Muscle layer of colon (tissue), 2 donors: ENCODE results near the gene COL5A1.

Experiments
- H3K27ac ChIP-seq: one replicate; pipeline ENCODE4 v1.7.0; 2013; ENCODE audit warnings: low read depth, mild to moderate bottlenecking, low read length, moderate library complexity
- H3K27me3 ChIP-seq, 2 donors: one replicate each; pipeline ENCODE4 v1.7.0; 2013; ENCODE audit warnings: low read length in 2 of 2, mild to moderate bottlenecking in 2 of 2; ENCODE audit not compliant: insufficient read depth in 2 of 2, control insufficient read depth in 1 of 2
- H3K36me3 ChIP-seq: one replicate; pipeline ENCODE4 v1.7.0; 2013; ENCODE audit warnings: mild to moderate bottlenecking, low read length; ENCODE audit not compliant: insufficient read depth
- H3K4me1 ChIP-seq: one replicate; pipeline ENCODE4 v1.7.0; 2013; ENCODE audit warnings: mild to moderate bottlenecking, low read length; ENCODE audit not compliant: insufficient read depth
- H3K4me3 ChIP-seq, 2 donors: one replicate each; pipeline ENCODE4 v1.7.0; 2013; ENCODE audit warnings: low read length in 2 of 2, low read depth in 1 of 2, mild to moderate bottlenecking in 1 of 2, moderate library complexity in 1 of 2
- H3K9ac ChIP-seq: one replicate; pipeline ENCODE4 v1.7.0; 2013; ENCODE audit warnings: low read length
- H3K9me3 ChIP-seq: one replicate; pipeline ENCODE4 v1.7.0; 2013; ENCODE audit warnings: mild to moderate bottlenecking, low read length
- donor health status: abdominal sarcoma.
- donor health status: Adenocarcinoma of cecum.

Gene COL5A1

GRCh38 chr9:134833294-134833880, 191.8 kb downstream of the COL5A1 start:
- H3K4me1 ChIP-seq = no peaks in the 10 kb centered on the region

GRCh38 chr9:134834217-134834956, 192.8 kb downstream of the COL5A1 start:
- Histone ChIP-seq H3K27me3 (no peaks in the 10 kb centered on the region), H3K9me3 (no peaks in the 10 kb centered on the region), H3K4me3 (no peak overlapping the region), H3K27ac (no peak overlapping the region), H3K4me1 (no peaks in the 10 kb centered on the region), H3K9ac (no peak overlapping the region), H3K36me3 (peaks cover 54% of the 10 kb centered on the region)

More at GRCh38 chr9:134833294-134833880, 191.8 kb downstream of the COL5A1 start:
- H3K9ac ChIP-seq = no peak overlapping the region
- no peaks in the 10 kb centered on the region for H3K9me3 ChIP-seq
- no peak overlapping the region for H3K4me3 ChIP-seq
- no peaks in the 10 kb centered on the region for H3K27me3 ChIP-seq
- peaks cover 61% of the 10 kb centered on the region for H3K36me3 ChIP-seq
- no peak overlapping the region for H3K27ac ChIP-seq

- Histone ChIP-seq H3K4me3 (no peak overlapping the region), H3K27me3 (no peaks in the 10 kb centered on the region), H3K36me3 (peaks cover 52% of the 10 kb centered on the region), H3K9me3 (no peaks in the 10 kb centered on the region), H3K4me1 (no peaks in the 10 kb centered on the region), H3K9ac (no peak overlapping the region), H3K27ac (no peak overlapping the region)
Observed at GRCh38 chr9:134834957-134835419, 193.4 kb downstream of the COL5A1 start.

GRCh38 chr9:134835448-134835847, 193.8 kb downstream of the COL5A1 start:
- no peak overlapping the region for H3K27ac ChIP-seq
- H3K4me1 ChIP-seq = no peaks in the 10 kb centered on the region
- no peak overlapping the region for H3K4me3 ChIP-seq
- H3K36me3 ChIP-seq = peaks cover 47% of the 10 kb centered on the region
- H3K9ac ChIP-seq = no peak overlapping the region
- no peaks in the 10 kb centered on the region for H3K27me3 ChIP-seq
- H3K9me3 ChIP-seq = no peaks in the 10 kb centered on the region

- peaks cover 42% of the 10 kb centered on the region for H3K36me3 ChIP-seq
- no peak overlapping the region for H3K27ac ChIP-seq
- no peaks in the 10 kb centered on the region for H3K9me3 ChIP-seq
- no peaks in the 10 kb centered on the region for H3K27me3 ChIP-seq
- no peak overlapping the region for H3K9ac ChIP-seq
- no peaks in the 10 kb centered on the region for H3K4me1 ChIP-seq
- no peak overlapping the region for H3K4me3 ChIP-seq
Observed at GRCh38 chr9:134835987-134836386, 194.4 kb downstream of the COL5A1 start.

- Histone ChIP-seq H3K27ac (no peak overlapping the region), H3K4me3 (no peak overlapping the region), H3K36me3 (peaks cover 37% of the 10 kb centered on the region), H3K9ac (no peak overlapping the region), H3K27me3 (no peaks in the 10 kb centered on the region), H3K4me1 (no peaks in the 10 kb centered on the region), H3K9me3 (no peaks in the 10 kb centered on the region)
Observed at GRCh38 chr9:134836406-134836970, 194.9 kb downstream of the COL5A1 start.

GRCh38 chr9:134837529-134837928, 195.9 kb downstream of the COL5A1 start:
- no peak overlapping the region for H3K9ac ChIP-seq
- H3K4me3 ChIP-seq = no peak overlapping the region
- no peaks in the 10 kb centered on the region for H3K9me3 ChIP-seq
- no peaks in the 10 kb centered on the region for H3K27me3 ChIP-seq
- H3K36me3 ChIP-seq = peaks cover 41% of the 10 kb centered on the region
- no peak overlapping the region for H3K27ac ChIP-seq
- H3K4me1 ChIP-seq = no peaks in the 10 kb centered on the region

GRCh38 chr9:134838651-134839454, 197.2 kb downstream of the COL5A1 start:
- H3K9ac ChIP-seq = no peak overlapping the region
- H3K4me3 ChIP-seq = no peak overlapping the region
- H3K9me3 ChIP-seq = no peaks in the 10 kb centered on the region
- no peaks in the 10 kb centered on the region for H3K27me3 ChIP-seq
- H3K36me3 ChIP-seq = peaks cover 37% of the 10 kb centered on the region
- H3K4me1 ChIP-seq = no peaks in the 10 kb centered on the region
- no peak overlapping the region for H3K27ac ChIP-seq

GRCh38 chr9:134839455-134840125, 198.0 kb downstream of the COL5A1 start:
- Histone ChIP-seq H3K27me3 (no peaks in the 10 kb centered on the region), H3K4me3 (no peak overlapping the region), H3K9me3 (no peaks in the 10 kb centered on the region), H3K27ac (no peak overlapping the region), H3K36me3 (peaks cover 43% of the 10 kb centered on the region), H3K9ac (no peak overlapping the region), H3K4me1 (no peaks in the 10 kb centered on the region)

- no peak overlapping the region for H3K4me3 ChIP-seq
- H3K36me3 ChIP-seq = peaks cover 41% of the 10 kb centered on the region
- no peak overlapping the region for H3K9ac ChIP-seq
- H3K27me3 ChIP-seq = no peaks in the 10 kb centered on the region
- no peaks in the 10 kb centered on the region for H3K9me3 ChIP-seq
- H3K27ac ChIP-seq = no peak overlapping the region
- H3K4me1 ChIP-seq = no peaks in the 10 kb centered on the region
Observed at GRCh38 chr9:134840511-134840910, 198.9 kb downstream of the COL5A1 start.
